Myocyte (in vitro differentiated cells): Measurements from ENCODE around the gene PRRX1. TPM values are rescaled to one million over a fixed set of nuclear protein-coding genes. Genes with fewer than 3 reads are reported as not detected.
A peak's percentile ranks its signal among the peaks of the same experiment; 100 is the strongest.

Source experiments
- DNase-seq: peaks from one replicate; pipeline ENCODE4 v3.0.0-alpha.2; 2012; ENCODE audit warnings: low read depth
- total RNA-seq: library from RNA; depleted of rRNA; stranded (reverse); fragments of >200 nt; gene quantifications from 2 replicates; pipeline ENCODE4 v1.2.3, GENCODE V29; 2014

The PRRX1 gene
- total RNA-seq, 1 donor from 2014 or later: 55.7 TPM

DNA sequence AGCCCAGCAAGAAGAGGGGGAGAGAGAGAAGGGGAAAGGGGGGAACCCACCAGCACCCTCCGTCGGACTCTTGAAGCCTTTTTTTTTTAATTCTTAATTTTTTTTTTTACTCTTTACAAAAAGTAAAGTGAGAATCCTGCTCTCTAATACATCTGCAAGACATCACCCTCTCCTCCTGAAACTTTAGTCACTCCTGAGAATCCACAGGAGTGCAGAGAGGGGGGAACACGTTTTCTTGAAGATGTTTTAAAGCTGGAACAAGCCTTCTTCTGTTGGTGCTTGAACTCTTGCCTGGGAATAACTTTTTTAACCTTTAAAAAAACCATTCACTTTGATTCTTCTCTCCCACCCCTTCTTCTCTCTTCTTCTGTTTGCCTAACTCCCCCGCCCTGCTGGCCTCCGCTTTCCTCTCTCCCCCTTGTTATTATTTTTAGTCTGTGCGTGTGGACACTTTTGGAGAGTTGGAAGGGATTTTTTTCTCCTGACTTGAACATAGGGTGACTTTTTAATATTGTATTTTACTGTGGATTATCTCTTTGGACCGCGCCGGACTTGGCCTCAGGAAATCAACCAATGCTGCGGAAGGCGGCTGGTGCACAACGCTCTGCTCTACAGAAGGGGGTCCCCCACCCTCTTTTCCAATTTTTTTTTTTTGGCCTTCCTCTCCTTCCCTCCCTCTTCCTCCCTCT, 383 bp upstream of the PRRX1 start:
- DNase-seq: peak; percentile 44

DNA sequence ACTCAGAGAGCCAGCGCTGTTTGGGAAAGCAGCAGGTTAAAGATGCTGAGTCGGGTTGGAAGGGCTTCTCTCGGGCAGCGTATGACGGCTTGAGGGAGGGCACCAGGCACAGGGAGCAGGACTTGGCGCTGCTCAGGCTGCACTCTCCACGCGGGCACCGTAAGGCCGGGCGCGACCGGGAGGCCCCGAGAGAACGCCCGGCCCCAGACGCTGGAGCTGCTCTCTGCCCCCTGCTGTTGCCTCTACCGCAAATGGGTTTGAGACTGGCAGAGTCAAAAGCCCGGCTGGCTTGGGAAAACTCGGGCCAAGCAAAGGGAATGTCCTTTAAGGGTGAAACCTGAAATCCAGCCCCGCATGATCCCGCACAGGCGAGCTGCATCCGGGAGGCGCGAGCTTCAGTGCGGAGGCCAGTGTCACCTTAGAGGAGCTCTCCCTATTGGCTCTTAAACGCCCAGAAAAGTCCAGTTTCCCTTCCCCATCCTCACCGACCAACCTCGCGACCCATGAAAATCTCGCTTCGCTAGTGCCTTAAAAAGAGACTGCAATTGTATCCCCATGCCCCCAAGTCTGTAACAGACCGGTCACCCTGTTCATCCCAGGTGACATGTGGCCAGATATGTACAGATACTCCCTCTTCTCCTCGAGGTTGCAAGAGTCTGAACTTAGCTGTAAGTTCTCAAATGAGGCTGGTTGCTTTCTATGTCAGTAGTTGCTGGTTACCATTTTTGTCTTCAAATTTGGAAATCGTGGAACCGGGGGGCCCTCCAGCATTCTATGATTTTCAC, 1.1 kb downstream of the PRRX1 start:
- DNase-seq: peak; percentile 77

DNA sequence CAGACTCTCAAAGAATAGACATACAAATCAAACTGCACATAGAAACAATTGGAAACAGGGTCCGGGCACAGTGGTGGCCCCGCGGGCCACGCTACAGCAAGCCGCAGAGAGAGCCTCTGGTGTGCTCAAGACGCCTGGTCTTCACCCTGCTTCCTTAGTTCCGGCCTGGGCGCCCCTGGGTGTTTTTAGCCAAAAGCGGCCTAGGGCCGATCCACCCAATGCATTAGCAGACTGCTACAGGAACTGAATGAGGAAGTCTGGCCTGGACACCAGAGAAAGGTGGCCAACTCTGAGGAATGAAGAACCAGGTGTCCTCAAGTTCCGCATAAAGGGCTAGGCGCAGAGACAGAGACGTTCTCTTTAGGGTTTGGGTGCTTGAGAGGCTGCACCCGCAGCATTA, 1.7 kb downstream of the PRRX1 start:
- no peak for DNase-seq

DNA sequence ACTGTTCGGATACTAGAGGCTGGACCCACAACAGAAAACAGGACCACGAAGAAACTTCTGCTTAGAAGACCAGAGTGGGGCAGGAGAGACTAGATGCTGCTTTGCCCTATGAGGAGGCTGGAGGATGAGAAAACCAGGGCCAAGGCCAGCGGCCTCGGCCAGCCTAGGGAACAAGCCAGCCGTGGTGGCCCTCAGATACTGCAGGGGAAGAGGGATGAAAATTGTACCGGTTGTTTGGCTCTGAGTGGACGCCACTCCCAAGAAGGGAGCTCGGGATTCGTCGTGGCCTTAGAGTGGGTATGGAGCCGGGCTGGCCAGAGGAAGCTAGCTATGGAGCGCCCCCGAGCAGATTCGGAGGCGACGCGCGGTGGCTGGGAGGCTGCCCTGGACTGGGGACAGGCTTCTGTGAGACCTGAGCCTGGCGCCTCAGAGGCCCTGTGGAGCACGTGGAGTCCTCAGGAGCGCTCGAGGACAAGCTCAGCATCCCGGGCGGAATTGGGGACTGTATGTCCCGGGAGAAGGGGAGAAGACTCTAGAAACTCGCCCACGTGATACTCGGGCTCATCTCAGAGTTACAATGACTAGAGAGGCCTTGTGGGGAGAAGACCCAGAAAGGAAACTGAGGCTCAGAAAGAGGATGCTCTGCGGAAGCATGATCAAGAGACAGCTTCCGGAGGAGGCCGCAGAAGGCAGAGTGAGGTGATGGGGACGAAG, 2.8 kb downstream of the PRRX1 start:
- DNase-seq: no peak

DNA sequence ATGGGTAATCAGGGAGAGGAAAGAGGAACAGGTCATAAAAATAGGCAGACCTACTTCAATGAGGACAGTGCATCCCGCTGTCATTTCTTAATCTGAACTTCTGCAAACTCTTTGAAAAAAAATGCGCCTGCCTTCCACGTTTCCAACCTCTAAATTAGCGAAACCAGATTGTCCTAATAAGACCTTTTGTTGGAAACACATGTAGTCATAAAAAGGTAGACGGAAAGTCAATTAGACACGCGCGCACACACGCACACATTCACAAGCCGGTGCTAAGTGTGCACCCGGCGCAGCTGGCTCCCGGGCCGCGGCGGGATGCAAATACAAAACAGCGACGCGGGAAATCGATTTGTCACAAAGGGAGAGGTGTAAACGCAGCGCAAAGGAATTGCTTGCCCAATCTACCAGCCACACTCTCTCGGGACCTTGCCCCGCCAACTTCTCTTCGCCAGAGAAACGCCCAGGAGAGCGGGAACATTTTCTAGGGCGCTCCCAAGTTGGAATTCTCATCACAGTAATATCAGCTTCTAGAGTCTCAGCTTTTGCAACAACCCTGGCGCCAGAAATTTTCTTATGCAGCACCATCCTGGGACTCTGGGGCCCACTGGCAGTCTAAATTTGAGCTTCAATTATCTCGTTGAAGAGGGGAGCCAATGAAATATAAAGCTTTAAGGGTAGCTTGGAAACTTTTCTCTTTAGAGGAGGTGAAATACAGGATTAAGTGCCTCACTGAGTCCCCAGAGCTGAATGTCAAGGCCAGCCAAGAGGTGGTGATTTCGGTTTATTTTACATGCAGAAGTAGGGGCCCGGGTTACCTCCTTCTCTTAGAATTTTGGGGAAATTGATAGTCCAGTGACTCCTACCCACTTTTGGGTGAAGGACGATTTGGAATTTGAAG, 4.5 kb downstream of the PRRX1 start:
- no peak for DNase-seq

DNA sequence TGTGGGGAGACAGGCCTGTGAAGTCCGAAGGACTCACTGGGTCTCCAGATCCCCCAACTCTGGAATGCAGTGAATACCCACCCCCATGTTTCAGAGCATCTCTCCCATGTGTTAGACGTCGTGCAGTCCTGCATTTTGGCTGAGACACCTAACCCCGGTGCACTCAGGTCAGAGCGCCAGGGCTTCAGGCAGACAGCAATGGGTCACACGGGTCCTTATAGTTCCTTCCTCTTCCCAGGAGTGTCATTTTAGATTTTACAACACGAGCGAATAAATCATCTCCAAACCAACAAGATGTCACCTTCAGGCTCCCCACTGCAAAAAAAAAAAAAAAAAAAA, 5.1 kb downstream of the PRRX1 start:
- no peak for DNase-seq

DNA sequence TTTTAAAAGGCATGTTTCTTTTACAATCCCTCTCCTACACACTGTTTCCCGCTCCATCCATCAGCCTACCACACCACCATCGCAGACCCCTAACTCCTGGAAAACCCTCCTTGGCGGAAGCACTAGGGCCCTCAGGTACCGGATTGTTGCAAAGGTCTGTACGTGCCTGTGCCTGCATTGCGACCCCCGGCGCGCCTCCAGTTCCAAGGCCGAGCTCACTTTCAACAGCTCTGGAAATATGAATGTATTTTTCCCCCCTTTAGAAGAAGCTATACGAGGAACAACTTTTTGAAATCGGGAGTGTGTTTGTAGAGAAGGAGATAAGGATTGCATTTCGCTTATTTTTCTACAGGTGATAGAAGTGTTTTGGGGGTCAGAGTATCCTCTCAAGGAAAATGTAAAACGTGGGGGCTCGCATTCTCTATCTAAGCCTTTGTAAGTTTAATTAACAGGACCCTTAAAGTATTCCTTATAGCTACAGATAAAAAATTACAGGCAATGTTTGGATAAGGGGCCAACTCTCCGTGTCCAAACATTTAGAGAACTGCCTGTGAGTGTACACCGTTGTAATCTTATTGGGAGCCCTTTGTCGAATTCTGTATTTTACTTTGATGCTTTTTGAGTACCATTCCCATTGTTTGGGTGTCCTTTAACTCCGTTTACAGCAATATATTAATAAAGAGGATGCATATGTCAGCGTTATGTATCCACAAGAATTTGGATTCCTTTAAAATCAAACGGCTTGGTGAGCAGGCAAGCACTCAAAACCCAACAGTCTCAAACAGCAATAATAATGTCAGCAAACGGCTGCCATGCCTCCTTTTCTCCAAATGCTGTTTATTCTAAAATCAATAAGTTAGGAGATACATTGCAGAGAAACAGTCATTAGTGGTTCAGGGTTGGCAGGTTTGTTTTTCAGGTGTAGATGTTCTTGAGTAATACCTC, 5.9 kb downstream of the PRRX1 start:
- DNase-seq: no peak

DNA sequence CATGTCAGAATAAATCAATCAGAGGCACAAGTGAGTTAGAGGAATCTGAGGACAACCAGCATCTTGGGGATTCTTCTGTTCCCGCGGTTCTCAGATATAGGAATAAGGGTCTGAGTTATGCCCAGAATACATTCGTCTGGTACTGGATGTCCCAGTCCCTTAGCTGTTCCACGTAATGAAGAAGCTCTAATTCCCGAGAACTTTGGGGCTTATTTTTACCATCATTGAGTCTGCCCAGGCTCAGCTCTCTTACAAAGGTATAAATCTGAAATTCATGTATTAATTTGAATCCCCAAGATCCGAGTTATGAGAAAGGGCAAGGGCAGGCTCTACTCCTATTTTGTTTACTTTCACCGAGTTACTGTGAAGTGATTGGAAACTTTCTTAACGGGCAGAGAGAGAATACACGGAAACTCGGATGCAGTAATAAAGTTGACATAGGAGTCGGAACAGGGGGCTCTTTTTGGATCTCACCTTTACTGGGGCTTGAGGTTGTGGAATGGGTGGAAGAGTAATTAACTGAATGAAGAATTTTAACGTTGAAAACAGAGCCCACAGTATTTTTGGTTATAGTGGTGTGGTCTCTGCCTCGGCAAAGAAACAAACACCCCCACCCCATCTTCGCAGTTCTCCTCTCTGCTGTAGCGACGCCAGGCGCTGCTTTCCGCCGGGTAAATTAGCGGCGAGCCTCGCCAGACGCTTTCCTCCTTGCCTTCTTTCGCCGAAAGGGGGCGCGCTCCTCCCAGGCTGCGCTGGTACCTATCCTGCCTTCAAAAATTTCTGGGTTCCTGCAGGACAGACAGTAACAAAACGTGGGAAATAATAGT, 7.1 kb downstream of the PRRX1 start:
- no peak for DNase-seq

DNA sequence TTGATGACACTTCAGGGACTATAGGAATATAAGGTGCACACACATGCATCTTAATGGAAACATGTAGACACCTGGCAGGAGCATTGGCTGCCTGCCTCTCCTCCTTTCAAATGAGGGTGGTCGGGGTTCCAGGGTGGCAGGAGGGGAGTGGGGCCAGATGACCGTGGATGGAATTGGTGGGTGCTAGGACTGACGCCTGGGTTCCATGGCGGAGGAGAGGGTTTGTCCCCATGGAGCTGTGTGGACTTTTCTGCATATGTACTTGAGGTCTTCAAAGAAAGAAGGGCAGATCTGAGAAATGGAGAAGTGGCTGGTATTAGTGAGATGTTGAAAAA, 7.7 kb downstream of the PRRX1 start:
- DNase-seq: no peak

DNA sequence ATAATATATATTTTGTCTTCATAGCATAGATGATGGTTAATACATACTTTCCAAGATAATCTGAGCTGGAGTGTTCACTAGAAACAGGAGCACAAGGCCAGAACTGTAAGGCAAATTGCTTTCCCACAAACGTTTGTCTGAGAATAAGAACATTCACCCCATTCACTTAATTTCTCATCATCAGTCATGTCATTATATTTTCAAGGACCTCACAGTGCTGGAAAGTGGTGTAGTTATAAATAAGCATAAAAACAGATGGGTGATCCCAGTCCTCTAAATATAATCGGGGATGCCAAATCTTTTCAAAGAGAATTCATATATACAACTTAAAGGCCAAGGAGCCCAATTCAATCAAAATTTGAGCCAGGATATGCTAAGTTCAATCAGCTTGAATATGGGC, 8.4 kb downstream of the PRRX1 start:
- no peak for DNase-seq

DNA sequence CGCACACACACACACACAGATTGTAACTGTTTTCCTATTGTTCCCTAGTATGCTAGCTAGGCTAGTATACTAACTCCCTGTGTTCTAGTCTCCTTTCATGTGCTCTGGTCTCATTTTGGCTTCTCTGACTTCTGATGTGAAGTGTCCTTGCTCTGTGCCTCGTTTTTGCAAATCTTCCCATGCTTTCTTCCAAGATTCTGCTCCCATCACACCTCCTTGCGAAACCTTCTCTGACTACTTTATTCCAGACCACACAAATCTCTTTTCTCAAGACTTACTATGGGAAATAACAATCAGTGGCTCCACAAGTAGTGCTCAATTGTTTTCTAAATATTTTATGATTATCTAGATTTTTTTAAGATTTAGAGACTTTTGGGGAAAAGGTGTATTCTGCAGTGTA, 10.3 kb downstream of the PRRX1 start:
- DNase-seq: no peak

DNA sequence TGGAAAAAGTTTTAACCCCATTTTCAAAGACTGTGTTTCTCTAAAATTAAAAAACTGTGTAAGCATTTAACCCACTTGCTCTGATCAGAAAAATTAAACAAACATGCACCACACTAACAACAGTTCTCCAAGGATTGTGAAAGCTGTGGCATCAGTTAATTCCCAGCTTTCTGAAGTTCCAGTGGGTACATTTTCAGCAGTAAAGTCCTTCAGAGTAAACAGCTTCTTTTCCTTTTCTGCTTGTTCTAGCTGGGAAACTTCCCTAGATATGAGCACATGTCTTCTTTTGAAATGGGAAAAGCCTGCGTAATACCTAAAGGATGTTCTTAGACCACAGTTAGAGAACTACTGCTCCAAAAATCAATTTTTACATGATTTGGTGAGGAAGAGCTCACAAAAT, 11.1 kb downstream of the PRRX1 start:
- DNase-seq: no peak

DNA sequence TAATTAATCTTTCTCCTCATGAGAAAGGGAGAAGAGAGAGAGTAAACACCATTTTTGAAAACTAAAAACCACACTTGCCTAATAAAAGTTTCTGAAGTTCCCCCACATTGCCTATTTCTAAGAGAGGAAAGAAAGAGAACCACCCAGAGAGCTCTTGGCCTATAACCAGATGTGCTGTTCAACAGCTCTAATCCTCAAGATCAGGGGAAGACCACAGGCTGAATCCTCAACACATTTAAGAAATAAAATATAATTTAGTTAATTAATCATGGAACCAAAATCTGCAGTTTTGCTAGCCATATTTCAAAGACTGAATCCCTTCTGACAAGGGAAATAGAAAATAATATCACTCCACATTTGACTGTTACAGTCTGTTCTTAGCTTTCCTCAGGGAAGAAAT, 11.9 kb downstream of the PRRX1 start:
- no peak for DNase-seq

DNA sequence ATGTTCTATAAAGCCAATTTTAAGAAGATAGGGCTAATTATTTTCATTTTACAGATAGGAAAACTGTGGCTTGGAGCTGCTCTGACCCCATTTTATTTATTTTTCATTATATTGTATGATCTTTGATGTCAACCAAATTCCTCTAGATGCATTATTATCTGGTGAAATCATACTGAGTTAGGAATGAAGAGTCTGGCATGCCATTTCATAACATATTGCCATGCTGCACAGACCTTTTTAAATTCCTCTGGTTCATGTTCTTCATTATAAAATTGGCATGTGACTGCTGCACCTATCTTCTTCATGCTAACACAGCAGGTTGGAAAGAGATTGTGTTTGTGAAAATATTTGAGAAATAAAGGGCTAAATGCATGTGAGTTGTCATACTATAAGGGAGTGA, 12.7 kb downstream of the PRRX1 start:
- DNase-seq: no peak

DNA sequence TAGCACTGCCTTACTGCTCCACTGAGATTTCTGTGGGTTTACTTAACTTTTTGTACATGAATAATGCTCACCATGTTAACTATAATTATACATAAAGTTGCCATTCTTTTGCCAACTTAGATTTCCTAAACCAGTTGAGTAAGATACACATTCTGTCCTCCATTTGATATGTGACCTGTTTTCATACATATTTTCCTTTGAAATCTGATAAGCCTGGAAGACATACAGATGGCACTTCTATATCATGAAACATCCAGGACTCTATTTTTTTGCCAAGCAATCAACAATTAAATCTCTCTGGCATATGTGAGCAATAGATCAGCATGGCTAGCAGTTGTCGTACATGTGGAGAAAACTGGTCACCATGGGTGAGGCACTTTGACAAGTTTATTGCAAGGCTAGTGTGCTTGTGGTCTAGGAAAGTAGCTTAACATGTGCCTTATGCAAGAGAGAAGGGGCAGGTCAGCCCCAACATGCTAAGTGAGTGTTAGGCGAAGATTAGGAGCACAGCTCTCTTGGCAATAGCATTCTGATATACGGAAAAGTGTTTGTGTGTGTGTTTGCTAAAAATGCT, 14.2 kb downstream of the PRRX1 start:
- peak; percentile 45 for DNase-seq

DNA sequence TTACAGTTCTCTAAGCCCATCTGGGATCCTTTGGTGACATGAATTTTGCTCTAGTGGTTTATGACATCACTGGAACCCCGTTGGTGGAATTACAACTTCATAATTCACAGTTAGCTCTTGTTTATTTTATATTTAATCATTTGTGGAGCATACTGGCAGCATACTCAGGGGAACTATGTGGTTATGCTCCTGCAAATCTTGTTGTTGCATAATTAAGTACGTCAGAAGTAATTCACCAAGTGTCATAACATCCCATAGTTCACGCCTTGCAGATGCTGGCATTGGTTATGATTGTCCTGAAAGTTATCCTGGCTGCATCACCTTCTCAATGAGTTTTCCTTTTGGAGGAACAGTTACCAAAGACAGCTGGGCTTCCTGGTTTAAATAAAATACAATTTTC, 16.5 kb downstream of the PRRX1 start:
- DNase-seq: no peak

DNA sequence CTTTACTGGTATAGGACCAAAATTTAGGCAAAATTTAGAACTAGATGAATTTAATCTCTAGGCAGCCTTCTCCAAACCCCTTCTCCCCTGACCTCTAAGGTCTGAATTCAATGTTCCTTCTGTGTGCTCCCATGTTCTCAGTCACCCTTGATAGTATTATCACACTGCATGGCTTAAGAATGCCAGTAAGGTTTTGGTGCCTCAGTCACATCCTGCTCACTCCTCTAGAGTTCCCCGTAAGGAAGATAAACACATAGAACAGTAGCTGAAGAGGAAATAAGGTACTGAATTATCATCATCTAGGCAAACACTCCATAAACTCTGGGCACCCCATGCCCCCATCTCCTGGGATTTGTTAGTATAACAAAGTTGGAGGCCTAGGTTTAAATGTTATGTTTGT, 18.2 kb downstream of the PRRX1 start:
- no peak for DNase-seq

DNA sequence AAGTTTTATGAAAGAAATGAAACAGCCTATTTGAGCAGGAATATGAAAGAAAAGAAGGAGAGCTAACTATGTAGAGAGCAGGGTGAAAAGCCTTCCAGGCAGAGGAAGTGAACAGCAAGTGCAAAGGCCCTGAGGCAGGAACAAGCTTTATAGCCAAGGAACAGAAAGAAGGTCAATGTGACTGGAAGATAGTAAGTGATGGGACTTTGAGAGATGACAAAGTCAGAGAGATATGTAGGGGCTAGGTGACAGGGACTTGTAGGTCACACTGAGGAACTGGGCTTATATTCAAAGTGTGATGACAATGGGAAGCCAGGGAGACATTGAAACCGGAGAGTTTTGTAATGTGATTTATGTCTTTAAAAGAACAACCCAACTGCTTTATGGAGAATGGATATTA, 18.9 kb downstream of the PRRX1 start:
- no peak for DNase-seq

DNA sequence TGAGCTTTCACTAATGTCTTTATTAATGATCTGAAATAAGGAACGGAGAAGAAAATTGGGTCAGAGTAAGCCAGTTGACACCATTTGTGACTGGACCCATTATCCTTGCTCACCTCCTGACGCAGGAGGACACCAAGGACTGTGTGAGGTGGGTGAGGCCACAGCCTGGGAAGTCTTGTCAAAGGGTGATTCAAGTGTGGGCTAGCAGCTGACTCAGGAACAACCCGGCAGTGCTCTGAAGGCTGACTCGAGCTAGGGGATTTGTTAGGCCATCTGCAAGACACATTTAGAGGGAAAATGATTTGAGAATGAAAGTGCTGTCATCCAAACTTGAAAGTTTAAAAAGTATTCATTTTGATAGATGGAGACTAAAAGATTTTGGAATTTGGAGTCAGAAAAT, 21.2 kb downstream of the PRRX1 start:
- DNase-seq: peak; percentile 52
